PC-3 (cell line): ENCODE measurements around the gene DQX1.

ENCODE experiments used
- CTCF ChIP-seq: fragments of 300-600 bp; sonication (generic); conservative IDR thresholded peaks from 2 replicates; pipeline ENCODE4 v1.5.1; 2017; ENCODE audit warnings: antibody characterized with exemption, low read depth, mild to moderate bottlenecking, low read length
- EZH2phosphoT487 ChIP-seq: fragments of 300-600 bp; sonication (generic); IDR thresholded peaks from 2 replicates; pipeline ENCODE4 v1.6.1; 2018; ENCODE audit warnings: mild to moderate bottlenecking, antibody characterized with exemption, low read length, borderline replicate concordance

DNA sequence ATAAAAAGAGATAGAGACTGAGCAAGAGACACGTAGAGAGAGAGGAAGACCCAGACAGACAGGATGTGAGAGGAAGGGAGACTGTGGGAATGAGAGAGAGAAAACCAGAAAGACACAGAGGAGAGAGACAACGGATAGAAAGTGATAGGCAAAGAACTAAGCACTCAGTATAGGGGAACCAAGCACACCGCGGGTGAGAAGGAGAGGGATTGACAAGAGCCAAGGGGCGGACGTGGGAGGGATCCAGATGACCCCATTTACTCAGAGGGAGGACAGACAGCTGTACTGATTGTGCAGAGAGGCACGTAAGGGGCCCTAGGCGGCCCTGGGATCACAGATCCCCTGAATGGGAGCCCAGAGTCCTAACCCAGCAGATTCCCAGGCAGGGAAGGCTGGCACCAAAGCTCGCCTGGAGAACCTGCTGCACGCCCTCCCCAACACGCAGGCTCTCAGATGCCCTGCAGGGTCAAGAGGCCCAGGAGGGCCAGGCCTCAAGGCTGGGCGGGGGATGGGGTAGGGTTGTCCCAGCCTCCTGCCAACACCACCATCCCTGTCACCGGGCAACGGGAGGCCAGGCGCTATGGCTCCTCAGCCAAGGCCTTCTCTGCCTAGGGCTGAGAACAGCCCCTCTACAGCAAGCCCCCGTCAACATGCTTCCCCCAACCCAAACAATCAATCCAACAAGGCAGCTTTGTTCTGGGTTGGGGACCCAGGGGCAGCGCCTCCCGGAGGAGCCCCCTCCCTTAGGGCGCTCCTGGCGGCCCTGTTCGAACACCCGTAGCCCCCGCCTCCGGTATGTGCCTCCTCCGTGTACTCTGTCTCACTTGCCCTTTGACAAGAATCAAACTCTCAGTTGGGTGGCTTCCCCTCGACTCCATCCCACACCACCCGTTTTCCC, 27.1 kb upstream of the DQX1 start:
- TF ChIP-seq CTCF, result no peak
- no peak for TF ChIP-seq EZH2phosphoT487
